Fibroblast of the aortic adventitia (primary cell): Measurements from ENCODE around the gene PHC2. TPM values are rescaled to one million over a fixed set of nuclear protein-coding genes. Genes with fewer than 3 reads are reported as not detected.
A peak's percentile ranks its signal among the peaks of the same experiment; 100 is the strongest.

ENCODE experiments used
- DNase-seq: peaks from one replicate; pipeline ENCODE4 v3.0.0-alpha.2; 2010; ENCODE audit warnings: low read depth
- H3K4me3 ChIP-seq: 2 replicates; pipeline ENCODE4 v1.5.1; 2011; ENCODE audit warnings: low read depth, mild to moderate bottlenecking, control low read depth, low read length, moderate library complexity
- CTCF ChIP-seq: IDR thresholded peaks from 2 replicates; pipeline ENCODE4 v1.5.1; 2011; ENCODE audit warnings: mild to moderate bottlenecking, low read length, control low read depth, inconsistent platforms; ENCODE audit not compliant: insufficient read depth
- total RNA-seq: library from RNA; depleted of rRNA; stranded (reverse); fragments of >200 nt; gene quantifications from 2 replicates; pipeline ENCODE4 v1.2.3, GENCODE V29; 2012; ENCODE audit warnings: low replicate concordance

Gene PHC2
- total RNA-seq, 1 donor: 50.5 TPM

DNA sequence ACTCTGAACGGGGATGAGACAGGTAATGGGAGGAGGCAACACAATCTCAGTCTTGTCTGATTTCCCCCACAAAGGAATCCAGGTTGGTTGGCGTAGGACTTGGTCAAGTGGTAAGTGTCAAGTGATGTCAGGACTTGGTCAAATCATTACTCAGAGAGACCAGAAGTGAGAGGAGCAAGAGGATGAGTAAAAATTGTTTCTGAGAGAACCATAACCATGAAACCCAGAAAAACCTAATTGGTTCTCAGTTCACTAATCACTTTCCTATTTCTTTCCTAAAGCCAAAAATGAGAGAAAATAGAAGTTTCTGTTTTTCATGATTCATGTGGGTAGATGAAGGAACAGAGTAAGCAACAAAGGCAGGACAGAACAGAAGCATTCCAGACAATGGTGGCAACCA is 5.0 kb downstream of the PHC2 start:
- no peak overlapping the region for H3K4me3 ChIP-seq
- TF ChIP-seq CTCF: no peak
- no peak for DNase-seq

DNA sequence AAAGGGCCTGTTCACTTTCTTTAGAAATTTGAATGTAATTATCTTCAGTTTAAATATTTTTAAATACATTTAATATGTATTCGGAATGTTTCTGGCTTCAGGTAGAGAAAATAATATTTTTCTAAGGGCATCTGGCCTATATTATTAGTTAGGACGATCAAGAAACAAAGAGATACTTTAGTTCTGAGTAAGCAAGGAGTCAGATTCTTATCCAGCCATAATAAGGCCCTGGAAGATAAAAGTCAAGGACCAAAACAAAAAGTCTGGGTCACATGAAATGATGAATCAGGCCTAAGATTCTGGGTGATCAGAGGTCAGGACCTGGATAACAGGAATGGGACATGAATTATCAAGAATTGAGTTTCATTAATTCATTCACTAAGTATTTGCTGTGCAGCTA is 6.3 kb downstream of the PHC2 start:
- H3K4me3 ChIP-seq: no peak overlapping the region
- DNase-seq: peak; percentile 63
- no peak for TF ChIP-seq CTCF

- no peak overlapping the region for H3K4me3 ChIP-seq
- no peak for TF ChIP-seq CTCF
- peak; percentile 49 for DNase-seq
Measured at GRCh38 chr1:33424205-33424604, 6.7 kb downstream of the PHC2 start.

- no peak for TF ChIP-seq CTCF
- DNase-seq: peak; percentile 37
- no peak overlapping the region for H3K4me3 ChIP-seq
Measured at GRCh38 chr1:33420870-33421775, 9.8 kb downstream of the PHC2 start.

GRCh38 chr1:33418811-33419210 is 12.1 kb downstream of the PHC2 start:
- DNase-seq: no peak
- H3K4me3 ChIP-seq: no peak overlapping the region
- no peak for TF ChIP-seq CTCF

DNA sequence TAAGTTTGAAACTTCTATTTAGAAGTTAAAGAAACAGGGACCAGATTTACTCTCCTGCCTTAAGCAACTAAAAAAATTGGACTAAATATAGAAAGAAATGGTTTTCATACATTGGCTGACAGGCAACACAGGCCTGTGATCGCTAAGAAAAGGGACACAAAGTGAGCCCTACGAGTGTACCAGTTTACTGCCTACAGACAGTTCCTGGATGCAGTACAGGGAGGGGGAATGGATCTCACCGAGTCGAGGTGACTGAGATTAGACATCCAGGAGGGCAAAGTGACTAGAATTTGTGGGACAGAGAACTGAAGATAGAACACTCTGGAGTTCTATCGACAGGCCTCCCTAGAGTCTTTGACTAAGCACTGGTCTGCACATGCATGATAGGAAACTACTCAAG is 16.0 kb downstream of the PHC2 start:
- H3K4me3 ChIP-seq: no peak overlapping the region
- no peak for TF ChIP-seq CTCF
- DNase-seq: no peak
